Left ventricle myocardium inferior (tissue), 1 donor: ENCODE measurements around the gene ANKRD33B. TPM values are rescaled to one million over a fixed set of nuclear protein-coding genes. Genes with fewer than 3 reads are reported as not detected.
"Not testable (repeated sequence)": the region's sequence is repeated elsewhere in the genome, so short reads cannot be mapped to it uniquely, and the experiment has no call there.

Experiments used
- DNase-seq: peaks from one replicate; pipeline ENCODE4 v3.0.0-alpha.2; 2020
- H3K27ac ChIP-seq: fragments of 200-600 bp; replicated peaks from 2 replicates; pipeline ENCODE4 v1.8.0; 2021
- H3K27me3 ChIP-seq: fragments of 200-600 bp; 2 replicates; pipeline ENCODE4 v1.8.0; 2021; ENCODE audit warnings: low read depth
- H3K36me3 ChIP-seq: fragments of 200-600 bp; 2 replicates; pipeline ENCODE4 v1.8.0; 2021
- H3K4me1 ChIP-seq: fragments of 200-600 bp; 2 replicates; pipeline ENCODE4 v1.8.0; 2021
- H3K4me3 ChIP-seq: fragments of 200-600 bp; 2 replicates; pipeline ENCODE4 v1.8.0; 2021; ENCODE audit warnings: mild to moderate bottlenecking, moderate library complexity
- H3K9me3 ChIP-seq: fragments of 200-600 bp; replicated peaks from 2 replicates; pipeline ENCODE4 v1.8.0; 2021
- CTCF ChIP-seq: fragments of 200-600 bp; IDR thresholded peaks from 2 replicates; pipeline ENCODE4 v1.8.0; 2021; ENCODE audit warnings: antibody characterized with exemption, mild to moderate bottlenecking, borderline replicate concordance
- intact Hi-C: fragments of 100-400 bp; cut with micrococcal nuclease; formaldehyde crosslinking; loops from one replicate; pipeline ENCODE4 v1.11.0; 2022
- total RNA-seq: library from RNA; stranded (reverse); fragmentation: NEBNext Ultra II Directional; extraction: Animal tissue kit (Norgen Biotek cat#: 25700); gene quantifications from one replicate; pipeline ENCODE4 v1.2.1, GENCODE V29; 2021
- donor health status: DM: no; HTN: yes; CAD: no; lungs with severe emphysema.

Gene ANKRD33B
- total RNA-seq, 1 donor from 2014 or later = 15.2 TPM

- H3K27ac ChIP-seq = no peak overlapping the region
- H3K9me3 ChIP-seq = no peaks in the 10 kb centered on the region
- H3K36me3 ChIP-seq = no peaks in the 10 kb centered on the region
- H3K4me1 ChIP-seq = peaks cover 7% of the 10 kb centered on the region
- DNase-seq = no peak
- H3K27me3 ChIP-seq = peaks cover 4% of the 10 kb centered on the region
- intact Hi-C loops = no loop called here
- no peak for TF ChIP-seq CTCF
- no peak overlapping the region for H3K4me3 ChIP-seq
Observed at GRCh38 chr5:10663489-10664179, 99.8 kb downstream of the ANKRD33B start.

GRCh38 chr5:10664180-10664769, 100.4 kb downstream of the ANKRD33B start:
- DNase-seq, H3K27me3 ChIP-seq, H3K9me3 ChIP-seq, intact Hi-C loops, H3K4me1 ChIP-seq, H3K4me3 ChIP-seq, H3K27ac ChIP-seq, H3K36me3 ChIP-seq: not testable (repeated sequence)

- no peak overlapping the region for H3K27ac ChIP-seq
Observed at GRCh38 chr5:10665799-10666198, 101.9 kb downstream of the ANKRD33B start.

DNA sequence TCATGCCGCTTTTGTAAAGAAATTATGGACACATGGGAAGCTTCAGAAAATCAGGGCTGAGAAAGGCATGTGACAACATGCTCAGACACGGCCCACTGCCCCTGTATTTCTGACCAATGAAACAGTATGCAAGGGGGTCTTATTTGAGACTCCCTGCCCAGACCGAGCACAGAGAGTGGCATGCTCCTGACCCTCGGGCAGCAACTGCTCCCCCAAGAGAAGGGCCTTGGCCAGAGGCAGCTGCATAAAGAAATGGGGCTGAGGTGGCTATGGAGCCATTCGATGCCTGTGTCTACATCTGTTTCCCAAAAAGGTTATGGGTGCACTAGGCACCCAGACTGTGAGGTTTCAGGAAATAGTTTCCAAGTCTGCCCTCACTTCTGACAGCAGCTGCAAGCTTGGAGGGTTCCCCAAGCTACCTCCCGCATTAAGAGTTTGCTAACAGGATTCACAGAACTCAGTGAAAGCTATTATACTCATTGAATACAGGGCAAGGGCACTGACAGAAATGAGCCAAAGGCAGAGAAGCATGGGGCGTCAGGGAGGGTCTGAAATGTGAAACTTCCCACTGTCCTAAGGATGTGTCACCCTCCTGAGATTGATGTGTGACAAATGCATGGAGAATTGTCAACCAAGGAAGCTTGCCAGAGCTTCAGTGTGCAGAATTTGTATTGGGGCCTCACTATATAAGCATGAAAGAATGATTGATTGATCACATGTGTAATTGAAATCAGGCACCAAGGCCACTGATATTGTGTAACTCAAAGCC, 102.8 kb downstream of the ANKRD33B start:
- no peaks in the 10 kb centered on the region for H3K9me3 ChIP-seq
- DNase-seq = no peak
- peaks cover 7% of the 10 kb centered on the region for H3K4me1 ChIP-seq
- H3K4me3 ChIP-seq = no peak overlapping the region
- no peaks in the 10 kb centered on the region for H3K36me3 ChIP-seq
- H3K27ac ChIP-seq = no peak overlapping the region
- no peak for TF ChIP-seq CTCF
- intact Hi-C loops = no loop called here
- H3K27me3 ChIP-seq = peaks cover 4% of the 10 kb centered on the region

More at GRCh38 chr5:10665799-10666198, 101.9 kb downstream of the ANKRD33B start:
- H3K9me3 ChIP-seq = no peaks in the 10 kb centered on the region
- H3K36me3 ChIP-seq = no peaks in the 10 kb centered on the region
- H3K27me3 ChIP-seq = peaks cover 4% of the 10 kb centered on the region
- intact Hi-C loops = no loop called here
- DNase-seq = no peak
- no peak for TF ChIP-seq CTCF
- H3K4me3 ChIP-seq = no peak overlapping the region
- peaks cover 7% of the 10 kb centered on the region for H3K4me1 ChIP-seq

DNA sequence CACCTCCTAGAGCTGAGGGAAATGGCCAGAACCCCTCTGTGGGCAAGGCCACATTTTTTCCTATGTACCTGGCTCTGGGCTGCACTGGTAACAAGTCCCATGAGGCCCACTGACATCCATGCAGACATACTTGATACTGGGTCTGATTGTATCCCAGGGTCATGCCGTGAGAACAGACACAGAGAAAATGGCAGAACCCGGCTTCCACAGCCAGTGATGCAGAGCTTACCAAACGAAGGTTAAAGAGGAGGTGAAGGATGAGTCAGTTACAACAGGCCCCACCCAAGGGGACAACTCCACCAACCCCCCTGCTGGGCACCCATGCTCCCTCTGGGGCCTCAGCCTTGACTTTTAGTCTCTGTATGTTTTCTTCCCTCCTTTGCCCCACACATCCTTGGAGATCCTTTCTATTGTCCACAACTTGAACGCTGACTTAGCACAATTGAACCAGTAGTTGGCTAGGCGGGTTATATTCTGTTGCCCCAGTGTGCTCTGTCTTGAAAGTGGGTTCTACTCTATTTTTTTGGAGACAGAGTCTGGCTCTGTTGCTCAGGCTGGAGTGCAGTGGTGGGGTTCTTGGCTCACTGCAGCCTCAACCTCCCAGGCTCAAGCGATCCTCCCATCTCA, 103.7 kb downstream of the ANKRD33B start:
- DNase-seq = no peak
- intact Hi-C loops = no loop called here
- H3K4me1 ChIP-seq = peaks cover 7% of the 10 kb centered on the region
- TF ChIP-seq CTCF = no peak
- peaks cover 4% of the 10 kb centered on the region for H3K27me3 ChIP-seq
- H3K4me3 ChIP-seq = no peak overlapping the region
- no peaks in the 10 kb centered on the region for H3K9me3 ChIP-seq
- H3K27ac ChIP-seq = no peak overlapping the region
- H3K36me3 ChIP-seq = no peaks in the 10 kb centered on the region
